Ishikawa (cell line): ENCODE results near the gene KRTAP2-3.

ENCODE experiments used
- CEBPB ChIP-seq: IDR thresholded peaks from 2 replicates; pipeline ENCODE4 v1.6.1; 2012
- CREB1 ChIP-seq: IDR thresholded peaks from 2 replicates; pipeline ENCODE4 v1.6.1; 2012; ENCODE audit warnings: low read depth
- EGR1 ChIP-seq: IDR thresholded peaks from 2 replicates; pipeline ENCODE4 v1.6.1; 2012
- EP300 ChIP-seq: IDR thresholded peaks from 2 replicates; pipeline ENCODE4 v1.6.1; 2012; ENCODE audit warnings: borderline replicate concordance
- FOXM1 ChIP-seq: IDR thresholded peaks from 2 replicates; pipeline ENCODE4 v1.6.1; 2012; ENCODE audit warnings: low read depth, borderline replicate concordance
- MAX ChIP-seq: IDR thresholded peaks from 2 replicates; pipeline ENCODE4 v1.6.1; 2012
- NFIC ChIP-seq: IDR thresholded peaks from 2 replicates; pipeline ENCODE4 v1.6.1; 2012
- RAD21 ChIP-seq: IDR thresholded peaks from 2 replicates; pipeline ENCODE4 v1.6.1; 2012; ENCODE audit warnings: low read depth
- TAF1 ChIP-seq: IDR thresholded peaks from 2 replicates; pipeline ENCODE4 v1.6.1; 2012; ENCODE audit warnings: low read depth, mild to moderate bottlenecking
- TCF12 ChIP-seq: IDR thresholded peaks from 2 replicates; pipeline ENCODE4 v1.6.1; 2012; ENCODE audit warnings: low read depth
- TEAD4 ChIP-seq: IDR thresholded peaks from 2 replicates; pipeline ENCODE4 v1.6.1; 2012
- YY1 ChIP-seq: IDR thresholded peaks from 2 replicates; pipeline ENCODE4 v1.6.1; 2012; ENCODE audit warnings: low read depth
- ZBTB7A ChIP-seq: IDR thresholded peaks from 2 replicates; pipeline ENCODE4 v1.6.1; 2012; ENCODE audit warnings: low read depth
- TF ChIP-seq, protein P1 (sequence below): IDR thresholded peaks from 2 replicates; pipeline ENCODE4 v1.6.1; 2012
- TF ChIP-seq, protein P2 (sequence below): IDR thresholded peaks from 2 replicates; pipeline ENCODE4 v1.6.1; 2012; ENCODE audit warnings: low read depth, mild to moderate bottlenecking

Gene KRTAP2-3

GRCh38 chr17:41040783-41041571, 18.9 kb downstream of the KRTAP2-3 start, which contains the start of gene KRTAP1-1:
TSS of gene KRTAP1-1 (minus strand) at chr17:41041450. CDS start at chr17:41041397, 53 bp downstream.
- TF ChIP-seq EP300 = 0 out of 2 replicates have a peak, but pooled peaks have one; percentile 9
- peak; percentile 42; the same call in 1 of the 2 replicates for TF ChIP-seq MAX

DNA sequence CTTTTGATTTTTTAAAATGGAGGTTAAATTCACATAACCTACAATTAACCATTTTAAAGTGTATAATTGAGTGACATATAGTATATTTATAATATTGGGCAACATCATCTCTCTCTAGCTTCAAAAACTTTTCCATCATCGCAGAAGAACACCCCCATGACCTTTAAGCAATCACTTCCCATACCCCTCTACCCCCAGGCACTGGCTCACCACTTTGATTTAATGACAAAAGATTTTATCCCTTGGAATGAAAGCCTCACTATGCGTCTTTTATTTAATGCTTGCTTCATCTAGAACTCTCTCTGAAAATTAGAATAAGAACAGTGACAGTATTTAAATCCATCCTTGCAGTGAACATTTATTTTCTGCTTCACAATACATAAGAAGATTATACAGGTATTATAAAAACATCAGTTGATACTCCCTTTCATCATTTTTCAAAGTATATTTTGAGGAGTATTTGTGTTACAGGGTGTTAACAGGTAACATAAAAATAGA, 22.0 kb downstream of the KRTAP2-3 start:
- TF ChIP-seq NFIC (no peak), FOXM1 (no peak), CEBPB (no peak), EGR1 (no peak), TEAD4 (no peak), YY1 (no peak), CREB1 (no peak), RAD21 (no peak), ZBTB7A (no peak), MAX (no peak), EP300 (no peak), TCF12 (no peak), TAF1 (no peak)
- TF ChIP-seq, protein P1, sequence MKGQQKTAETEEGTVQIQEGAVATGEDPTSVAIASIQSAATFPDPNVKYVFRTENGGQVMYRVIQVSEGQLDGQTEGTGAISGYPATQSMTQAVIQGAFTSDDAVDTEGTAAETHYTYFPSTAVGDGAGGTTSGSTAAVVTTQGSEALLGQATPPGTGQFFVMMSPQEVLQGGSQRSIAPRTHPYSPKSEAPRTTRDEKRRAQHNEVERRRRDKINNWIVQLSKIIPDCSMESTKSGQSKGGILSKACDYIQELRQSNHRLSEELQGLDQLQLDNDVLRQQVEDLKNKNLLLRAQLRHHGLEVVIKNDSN = no peak
- TF ChIP-seq, protein P2, sequence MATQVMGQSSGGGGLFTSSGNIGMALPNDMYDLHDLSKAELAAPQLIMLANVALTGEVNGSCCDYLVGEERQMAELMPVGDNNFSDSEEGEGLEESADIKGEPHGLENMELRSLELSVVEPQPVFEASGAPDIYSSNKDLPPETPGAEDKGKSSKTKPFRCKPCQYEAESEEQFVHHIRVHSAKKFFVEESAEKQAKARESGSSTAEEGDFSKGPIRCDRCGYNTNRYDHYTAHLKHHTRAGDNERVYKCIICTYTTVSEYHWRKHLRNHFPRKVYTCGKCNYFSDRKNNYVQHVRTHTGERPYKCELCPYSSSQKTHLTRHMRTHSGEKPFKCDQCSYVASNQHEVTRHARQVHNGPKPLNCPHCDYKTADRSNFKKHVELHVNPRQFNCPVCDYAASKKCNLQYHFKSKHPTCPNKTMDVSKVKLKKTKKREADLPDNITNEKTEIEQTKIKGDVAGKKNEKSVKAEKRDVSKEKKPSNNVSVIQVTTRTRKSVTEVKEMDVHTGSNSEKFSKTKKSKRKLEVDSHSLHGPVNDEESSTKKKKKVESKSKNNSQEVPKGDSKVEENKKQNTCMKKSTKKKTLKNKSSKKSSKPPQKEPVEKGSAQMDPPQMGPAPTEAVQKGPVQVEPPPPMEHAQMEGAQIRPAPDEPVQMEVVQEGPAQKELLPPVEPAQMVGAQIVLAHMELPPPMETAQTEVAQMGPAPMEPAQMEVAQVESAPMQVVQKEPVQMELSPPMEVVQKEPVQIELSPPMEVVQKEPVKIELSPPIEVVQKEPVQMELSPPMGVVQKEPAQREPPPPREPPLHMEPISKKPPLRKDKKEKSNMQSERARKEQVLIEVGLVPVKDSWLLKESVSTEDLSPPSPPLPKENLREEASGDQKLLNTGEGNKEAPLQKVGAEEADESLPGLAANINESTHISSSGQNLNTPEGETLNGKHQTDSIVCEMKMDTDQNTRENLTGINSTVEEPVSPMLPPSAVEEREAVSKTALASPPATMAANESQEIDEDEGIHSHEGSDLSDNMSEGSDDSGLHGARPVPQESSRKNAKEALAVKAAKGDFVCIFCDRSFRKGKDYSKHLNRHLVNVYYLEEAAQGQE = no peak

DNA sequence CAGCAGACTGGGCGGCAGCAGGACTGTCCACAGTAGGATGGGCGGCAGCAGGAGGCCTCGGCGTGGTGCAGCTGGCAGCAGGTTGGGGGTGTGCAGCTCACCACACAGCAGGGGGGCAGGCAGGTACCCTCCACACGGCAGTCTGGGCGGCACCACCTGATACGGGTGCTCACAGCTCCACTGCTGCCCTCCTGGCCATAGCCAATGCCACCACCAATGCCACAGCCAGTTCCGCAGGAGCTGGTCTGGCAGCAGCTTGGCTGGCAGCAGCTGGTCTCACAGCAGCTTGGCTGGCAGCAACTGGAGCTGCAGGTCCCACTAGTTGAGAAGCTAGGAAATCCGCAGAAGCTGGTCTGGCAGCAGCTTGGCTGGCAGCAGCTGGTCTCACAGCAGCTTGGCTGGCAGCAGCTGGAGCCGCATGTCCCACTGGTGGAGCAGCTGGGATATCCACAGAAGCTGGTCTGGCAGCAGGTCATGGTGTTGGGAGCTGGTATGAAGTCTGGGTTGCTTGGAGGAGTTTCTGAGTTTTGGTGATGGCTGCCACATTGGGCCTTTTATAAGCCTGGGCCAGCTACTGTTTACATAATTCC, 25.5 kb downstream of the KRTAP2-3 start, which contains the start of gene KRTAP1-3:
TSS of gene KRTAP1-3 (minus strand) at position 529 of the 590 bp plus-strand sequence. CDS start at position 476, 53 bp downstream.
- 0 out of 2 replicates have a peak, but pooled peaks have one; percentile 26 for TF ChIP-seq TCF12

- no peak for TF ChIP-seq FOXM1
These were observed 30.2 kb downstream of the KRTAP2-3 start, which contains the start of gene KRTAP1-4 for GRCh38 chr17:41029633-41030245. TSS of gene KRTAP1-4 (minus strand) at chr17:41030195. CDS start at chr17:41030078, 117 bp downstream.

GRCh38 chr17:41026715-41027471, 33.0 kb downstream of the KRTAP2-3 start, which contains the start of gene KRTAP1-5:
TSS of gene KRTAP1-5 (minus strand) at chr17:41027208. CDS start at chr17:41027155, 53 bp downstream.
- TF ChIP-seq ZBTB7A = no peak
- TF ChIP-seq, protein P2 = no peak

DNA sequence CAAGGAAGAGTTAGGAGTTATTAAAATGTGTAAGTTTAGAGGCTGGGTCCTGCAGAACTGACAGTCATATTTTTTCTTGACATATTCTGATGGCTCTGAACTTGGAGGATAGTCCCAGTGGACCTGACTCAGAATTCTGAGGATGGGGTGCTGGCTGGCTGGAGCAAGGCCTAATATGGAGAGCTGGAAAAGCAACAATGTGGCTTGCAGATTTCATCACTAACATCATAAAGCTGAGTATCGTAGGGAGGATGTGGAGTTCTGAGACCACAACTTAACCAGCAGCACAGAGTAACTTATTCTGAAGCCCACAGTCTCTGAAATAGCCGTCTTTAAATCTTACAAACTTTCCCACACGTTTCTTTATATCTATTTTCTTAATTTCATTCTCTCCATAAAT, 35.2 kb downstream of the KRTAP2-3 start:
- TF ChIP-seq TEAD4 (no peak), NFIC (no peak), RAD21 (no peak), CREB1 (no peak), ZBTB7A (no peak)
- TF ChIP-seq, protein P1 = no peak
